Measurements from ENCODE around the gene POLR1H.
A peak's percentile ranks its signal among the peaks of the same experiment; 100 is the strongest.

The POLR1H gene

DNA sequence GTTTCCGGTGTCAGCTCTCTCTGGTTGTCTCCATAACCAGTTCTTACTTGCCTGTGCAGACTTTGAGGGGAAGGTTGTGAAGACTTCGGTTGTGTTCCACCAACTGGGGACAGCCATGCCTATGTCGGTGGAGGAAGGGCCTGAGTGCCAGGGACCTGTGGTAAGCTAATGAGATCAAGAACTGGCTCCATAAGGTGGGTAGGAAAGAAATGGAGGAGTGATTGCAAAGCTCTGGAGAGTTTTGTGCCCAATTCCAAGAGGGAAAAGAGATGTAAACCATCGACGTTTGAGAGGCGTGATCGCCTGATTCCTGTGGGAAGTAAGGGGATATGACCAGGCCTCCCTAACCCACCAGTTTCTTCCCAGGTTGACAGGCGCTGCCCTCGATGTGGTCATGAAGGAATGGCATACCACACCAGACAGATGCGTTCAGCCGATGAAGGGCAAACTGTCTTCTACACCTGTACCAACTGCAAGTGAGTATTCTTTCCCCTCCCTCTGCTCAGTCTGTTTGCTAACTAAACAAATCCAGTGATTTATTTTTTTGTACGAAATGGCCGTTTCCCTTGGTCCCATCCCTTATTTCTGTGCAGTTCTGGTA lies 893 bp downstream of the POLR1H start:
- peak in 1 of 2 donors; percentile 10 for DNase-seq (ENCODE audit: extremely low read depth in 1 of 2, low read depth in 1 of 2)

DNA sequence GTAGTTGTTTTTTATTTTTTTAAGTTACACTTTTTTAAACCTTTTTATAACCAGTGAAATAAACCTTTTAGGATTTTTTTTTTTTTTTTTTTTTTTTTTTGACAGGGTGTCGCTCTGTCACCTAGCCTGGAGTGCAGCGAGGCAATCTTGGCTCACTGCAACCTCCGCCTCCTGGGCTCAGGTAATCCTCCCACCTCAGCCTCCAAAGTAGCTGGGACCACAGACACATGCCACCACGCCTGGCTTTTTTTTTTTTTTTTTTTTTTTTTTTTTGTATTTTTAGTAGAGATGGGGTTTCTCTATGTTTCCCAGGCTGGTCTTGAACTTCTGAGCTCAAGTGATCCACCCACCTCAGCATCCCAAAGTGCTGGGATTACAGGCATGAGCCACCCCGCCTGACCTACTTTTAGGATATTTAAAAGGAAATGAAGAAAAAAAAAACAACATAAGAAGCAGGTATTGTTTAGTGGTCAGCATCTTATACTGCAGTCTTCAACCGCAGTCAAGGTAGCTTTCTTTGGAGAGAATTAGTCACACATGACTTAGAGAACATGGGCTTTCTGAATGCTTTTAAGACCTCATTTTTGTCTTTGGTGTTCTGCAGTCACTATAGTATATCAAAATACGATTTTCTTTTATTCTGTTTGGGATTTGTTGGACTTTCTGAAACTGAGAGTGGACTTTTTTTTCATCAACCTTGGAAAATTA lies 1.6 kb downstream of the POLR1H start:
- DNase-seq (ENCODE audit: extremely low read depth in 1 of 2, low read depth in 1 of 2) = no peak

DNA sequence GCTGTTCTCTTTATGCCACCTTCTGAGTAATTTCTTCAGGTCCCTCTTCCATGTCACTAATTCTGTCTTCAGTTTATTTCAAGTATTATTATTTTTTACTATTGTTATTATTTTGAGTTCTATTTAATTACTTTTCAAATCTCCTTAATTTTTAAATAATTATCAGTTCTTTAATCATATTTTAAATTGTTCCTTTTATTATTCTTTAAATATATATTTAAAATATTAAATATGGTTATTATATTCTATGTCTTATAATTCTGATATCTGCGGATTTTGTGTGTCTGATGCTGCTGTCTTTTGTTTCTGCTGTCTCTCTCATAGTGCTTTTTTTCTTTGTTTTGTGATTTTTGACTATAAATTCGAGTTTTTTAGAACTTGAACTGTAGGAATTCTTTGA lies 2.2 kb downstream of the POLR1H start:
- no peak for DNase-seq (ENCODE audit: extremely low read depth in 1 of 2, low read depth in 1 of 2)

DNA sequence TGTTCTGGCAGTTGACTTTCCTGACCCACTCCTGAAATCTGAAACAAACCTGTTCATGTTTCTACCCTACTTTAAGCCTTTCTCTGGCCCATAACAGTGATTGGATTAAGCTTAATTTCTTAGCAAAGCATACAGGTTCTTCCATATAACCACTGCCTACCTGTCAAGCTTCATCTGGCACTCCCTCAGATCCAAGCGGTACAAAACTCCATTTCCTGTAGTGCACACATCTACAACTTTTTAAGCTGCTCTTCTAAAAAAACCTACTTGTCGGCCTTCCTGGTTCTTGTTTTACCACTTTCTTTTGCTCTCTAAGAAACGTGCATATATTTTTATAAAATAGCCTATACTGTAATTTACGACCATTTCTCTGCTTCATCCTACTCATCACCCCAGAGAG lies 5.0 kb downstream of the POLR1H start:
- DNase-seq (ENCODE audit: extremely low read depth in 1 of 2, low read depth in 1 of 2) = no peak

DNA sequence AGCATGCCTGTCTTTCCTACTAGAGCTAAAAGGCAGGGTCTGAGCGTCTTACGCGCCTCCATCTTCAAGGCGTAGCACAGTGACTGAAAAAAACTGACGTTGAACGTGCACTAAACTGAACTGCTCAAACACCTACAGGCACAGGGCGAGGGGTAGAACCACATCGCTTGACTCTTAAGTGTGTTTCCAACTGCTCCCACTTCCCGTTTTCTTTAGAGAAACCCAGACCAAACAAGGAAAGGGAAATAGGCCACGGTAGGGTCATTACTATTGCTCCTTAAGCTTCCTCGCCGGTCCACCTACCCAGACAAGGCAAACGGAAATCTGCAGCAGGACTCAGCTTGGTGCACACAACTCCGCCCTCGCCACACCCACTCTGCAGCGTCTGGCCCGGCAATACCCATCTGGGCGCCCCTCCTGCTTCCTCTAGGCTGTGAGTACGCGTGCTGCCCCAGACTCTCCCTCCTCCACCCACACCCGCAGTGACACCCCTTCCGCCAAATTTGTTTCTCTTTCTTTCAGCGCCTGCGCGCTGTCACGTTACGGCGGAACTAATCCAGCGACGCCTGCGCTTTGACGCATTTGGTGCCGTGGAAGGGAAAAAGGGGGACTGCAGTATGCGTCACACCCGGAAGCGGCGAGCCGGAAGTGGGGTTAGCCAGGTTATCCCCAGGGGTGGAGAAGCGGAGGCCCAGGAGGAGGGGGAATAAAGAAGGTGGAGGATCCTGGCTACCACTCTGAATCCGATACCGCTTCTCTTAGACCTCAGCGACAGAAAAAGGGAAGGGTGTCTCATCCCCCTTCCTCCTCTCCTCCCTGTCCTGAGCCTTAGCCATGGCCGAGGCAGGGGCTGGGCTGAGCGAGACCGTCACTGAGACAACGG lies 5.8 kb downstream of the POLR1H start, which contains the start of gene PPP1R11:
Gene PPP1R11 (plus strand): TSS at position 622 of the 883 bp plus-strand sequence. CDS start 213 bp downstream, at position 835.
- peak; percentile 96 to 99 for DNase-seq (ENCODE audit: extremely low read depth in 1 of 2, low read depth in 1 of 2)

DNA sequence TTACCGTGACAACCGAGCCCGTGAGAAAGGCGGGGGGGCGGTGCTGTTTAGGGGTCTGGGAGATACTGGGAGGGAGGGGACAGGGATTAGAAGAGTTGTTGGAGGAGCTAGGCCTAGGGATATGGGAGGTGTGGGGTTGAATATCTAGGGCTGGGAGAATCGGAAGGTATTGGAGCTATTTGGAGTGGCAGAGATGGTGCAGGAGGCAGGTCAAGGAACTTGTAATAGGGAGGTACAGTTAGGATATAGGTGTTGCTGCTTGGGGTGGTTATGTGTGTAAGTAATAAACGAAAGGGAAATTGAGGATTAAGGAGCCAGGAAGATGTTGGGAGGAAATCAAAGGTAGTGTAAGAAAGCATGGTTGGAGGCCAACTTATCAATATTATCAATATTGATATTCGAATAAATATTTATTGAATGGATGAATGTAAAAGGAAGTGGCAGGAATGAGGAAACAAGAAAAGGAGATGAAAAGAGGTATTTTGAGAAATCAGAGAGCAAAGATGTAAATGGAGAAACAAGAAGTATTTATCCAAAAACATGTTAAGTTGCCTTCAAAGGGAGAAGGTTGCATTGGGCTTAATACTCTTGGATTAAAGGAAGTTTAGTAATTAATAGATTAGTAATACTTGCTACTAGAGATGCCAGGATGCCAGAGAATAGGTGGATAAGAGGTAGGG lies 6.5 kb downstream of the POLR1H start:
- no peak for DNase-seq (ENCODE audit: extremely low read depth in 1 of 2, low read depth in 1 of 2)

DNA sequence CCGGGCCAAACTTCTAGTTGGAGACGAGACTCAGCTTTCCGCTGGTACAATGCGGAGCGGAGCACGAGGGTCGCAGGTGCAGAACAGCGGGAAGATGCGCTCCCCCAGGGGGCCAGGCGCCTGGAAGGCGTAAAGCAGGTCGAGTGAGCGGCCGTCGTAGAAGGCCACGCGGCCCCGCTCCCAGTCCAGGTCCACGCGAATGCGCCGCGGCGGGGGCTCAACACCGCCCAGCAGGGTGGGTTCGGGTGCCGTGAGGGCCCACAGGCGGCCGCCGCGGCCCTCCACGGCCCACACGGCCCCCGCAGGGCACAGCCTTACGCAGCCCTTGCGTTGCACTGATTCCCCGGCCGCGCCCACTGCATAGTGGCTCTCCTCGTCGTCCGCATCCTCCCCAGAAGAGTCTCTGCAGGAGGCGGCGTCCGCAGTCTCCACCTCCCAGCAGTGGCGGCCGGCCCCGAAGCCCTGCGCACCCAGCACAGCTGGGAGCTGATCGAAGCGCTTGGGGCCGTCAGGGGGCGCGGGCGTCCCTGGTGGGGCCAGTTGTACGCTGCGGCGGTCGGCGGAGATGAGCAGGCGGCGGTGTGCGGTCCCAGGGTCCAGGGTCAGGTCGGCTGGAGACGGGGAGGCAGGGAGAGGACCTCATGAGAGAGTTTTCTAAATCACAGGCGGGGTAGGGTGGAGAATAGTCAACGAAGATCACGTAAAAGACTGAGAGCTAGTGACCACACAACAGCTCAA lies 10.2 kb downstream of the POLR1H start:
- no peak for DNase-seq (ENCODE audit: extremely low read depth in 1 of 2, low read depth in 1 of 2)

DNA sequence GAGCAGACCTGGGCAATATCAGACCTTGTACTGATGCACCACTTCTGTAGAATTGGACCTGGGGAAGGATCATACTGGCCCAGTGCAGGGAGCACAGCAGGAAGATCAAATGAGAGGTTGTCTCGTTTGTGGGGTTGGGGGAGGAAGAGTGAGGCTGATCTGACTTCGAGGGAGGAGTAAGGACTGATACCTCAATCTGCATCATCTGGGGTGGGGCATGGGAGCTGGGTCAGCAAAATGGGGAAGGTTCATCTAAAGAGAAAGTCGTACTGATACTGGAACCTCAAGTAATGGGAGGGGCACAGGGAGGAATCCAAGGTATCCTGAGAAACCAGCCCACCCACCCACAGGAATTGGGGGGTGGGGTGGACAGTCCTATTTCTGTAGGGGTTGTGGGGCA lies 10.8 kb downstream of the POLR1H start:
- DNase-seq (ENCODE audit: extremely low read depth in 1 of 2, low read depth in 1 of 2) = no peak

DNA sequence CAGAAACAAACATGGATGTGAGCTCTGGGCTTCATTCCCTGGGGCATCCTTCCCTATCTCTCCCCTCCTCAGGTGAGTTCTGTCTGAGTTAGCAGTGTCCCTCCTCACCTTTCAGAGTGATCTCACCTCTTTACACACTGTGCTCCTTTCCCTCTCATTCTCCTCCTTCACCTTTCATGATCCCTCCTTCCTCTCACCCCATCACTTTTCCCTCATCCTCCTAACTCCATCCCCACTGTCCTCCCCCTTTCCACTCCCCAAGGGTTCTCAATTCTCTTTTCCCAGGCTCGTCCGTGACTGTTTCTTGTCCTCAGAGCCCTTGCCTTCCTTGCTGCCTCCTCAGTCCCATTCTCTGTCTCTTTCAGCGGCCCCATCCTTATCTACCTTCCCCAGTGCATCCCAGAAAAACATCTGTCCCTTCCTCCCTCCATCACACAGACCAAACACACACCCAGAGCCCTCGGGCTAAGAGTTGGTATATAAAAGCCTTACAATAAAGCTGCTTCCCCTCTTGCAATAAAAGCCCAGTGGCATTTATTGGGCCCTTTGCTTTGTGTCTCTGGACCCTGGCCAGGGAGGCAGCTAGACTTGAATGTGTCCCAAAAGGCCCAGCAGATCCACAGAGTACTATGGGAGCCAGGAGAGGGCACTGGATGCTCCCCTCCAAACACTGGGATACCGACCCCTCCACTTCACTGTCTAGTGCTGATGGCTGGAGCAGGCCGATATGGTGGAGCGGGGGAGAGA lies 12.6 kb downstream of the POLR1H start:
- no peak for DNase-seq (ENCODE audit: extremely low read depth in 1 of 2, low read depth in 1 of 2)

DNA sequence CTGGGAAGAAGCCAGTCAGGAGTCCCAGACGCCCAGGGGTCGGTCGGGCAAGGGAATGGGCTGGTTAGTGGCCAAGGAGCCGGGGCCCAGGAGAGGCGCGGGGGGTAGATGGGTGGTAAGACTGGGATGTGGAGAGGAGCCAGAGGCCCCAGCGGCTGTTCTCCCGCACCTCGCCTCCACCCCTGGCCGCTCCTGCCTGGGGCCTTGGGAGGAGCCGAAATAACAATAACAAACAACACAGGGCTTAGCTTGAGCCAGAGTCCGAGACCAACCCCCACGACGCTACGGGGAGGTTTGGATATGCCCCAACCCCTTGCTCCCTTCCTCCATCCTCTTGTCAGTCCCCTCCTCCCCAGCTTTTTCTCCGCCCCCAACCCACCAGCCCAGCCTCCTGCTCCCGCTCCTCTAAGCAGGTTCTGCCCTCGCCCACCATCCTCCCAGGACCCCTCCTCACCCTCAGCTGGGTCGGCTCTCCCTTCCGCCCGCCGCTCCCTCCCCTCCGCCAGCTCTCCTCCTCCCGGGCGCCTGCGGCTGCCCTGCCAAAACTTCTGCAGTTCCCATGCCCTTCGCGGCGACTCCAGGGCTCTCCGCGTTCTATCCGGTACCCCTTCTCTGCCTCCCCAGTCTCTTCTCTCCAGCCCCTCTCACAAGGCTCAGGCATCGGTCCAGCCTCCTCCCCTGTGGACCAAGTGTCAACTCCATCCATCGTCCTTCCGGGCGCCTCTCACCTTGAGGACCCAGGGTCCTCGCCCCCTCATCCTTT lies 13.4 kb downstream of the POLR1H start:
- no peak for DNase-seq (ENCODE audit: extremely low read depth in 1 of 2, low read depth in 1 of 2)

DNA sequence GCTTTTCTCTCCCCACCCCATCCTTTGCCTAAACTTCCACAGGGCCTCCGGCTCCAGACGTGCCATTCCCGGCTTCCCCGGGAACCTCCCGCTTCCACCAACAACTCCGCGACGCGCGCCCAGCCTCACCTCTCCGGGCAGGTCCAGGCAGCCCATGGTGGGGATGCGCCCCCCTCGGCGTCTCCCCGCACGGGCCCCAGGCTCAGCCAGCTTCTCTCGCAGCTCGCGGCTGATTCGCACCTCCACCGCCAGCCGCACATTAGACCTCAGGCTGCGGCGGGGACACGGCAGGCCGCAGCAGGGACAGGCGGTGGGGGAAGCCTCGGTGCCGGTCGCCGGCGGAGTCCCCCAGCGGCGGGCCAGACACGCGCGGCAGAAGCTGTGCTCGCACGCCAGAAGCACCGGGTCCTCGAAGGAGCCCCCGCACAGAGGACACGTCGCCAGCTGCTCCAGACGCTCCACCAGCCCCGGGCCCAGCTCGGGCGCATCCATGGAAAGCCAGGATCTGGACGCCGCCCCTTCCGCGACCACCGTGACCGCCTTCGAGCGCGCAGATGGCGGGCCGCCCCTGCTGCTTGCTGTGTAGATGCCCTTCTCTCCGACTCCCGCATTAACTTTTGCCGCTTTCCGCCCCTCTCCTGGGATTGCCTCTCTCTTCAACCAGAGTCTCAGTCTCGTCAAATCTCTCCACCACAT lies 14.2 kb downstream of the POLR1H start, which contains the start of gene RNF39:
Gene RNF39 (minus strand): TSS at position 676 of the 696 bp plus-strand sequence. CDS start 184 bp downstream, at position 492.
- DNase-seq (ENCODE audit: extremely low read depth in 1 of 2, low read depth in 1 of 2) = no peak

DNA sequence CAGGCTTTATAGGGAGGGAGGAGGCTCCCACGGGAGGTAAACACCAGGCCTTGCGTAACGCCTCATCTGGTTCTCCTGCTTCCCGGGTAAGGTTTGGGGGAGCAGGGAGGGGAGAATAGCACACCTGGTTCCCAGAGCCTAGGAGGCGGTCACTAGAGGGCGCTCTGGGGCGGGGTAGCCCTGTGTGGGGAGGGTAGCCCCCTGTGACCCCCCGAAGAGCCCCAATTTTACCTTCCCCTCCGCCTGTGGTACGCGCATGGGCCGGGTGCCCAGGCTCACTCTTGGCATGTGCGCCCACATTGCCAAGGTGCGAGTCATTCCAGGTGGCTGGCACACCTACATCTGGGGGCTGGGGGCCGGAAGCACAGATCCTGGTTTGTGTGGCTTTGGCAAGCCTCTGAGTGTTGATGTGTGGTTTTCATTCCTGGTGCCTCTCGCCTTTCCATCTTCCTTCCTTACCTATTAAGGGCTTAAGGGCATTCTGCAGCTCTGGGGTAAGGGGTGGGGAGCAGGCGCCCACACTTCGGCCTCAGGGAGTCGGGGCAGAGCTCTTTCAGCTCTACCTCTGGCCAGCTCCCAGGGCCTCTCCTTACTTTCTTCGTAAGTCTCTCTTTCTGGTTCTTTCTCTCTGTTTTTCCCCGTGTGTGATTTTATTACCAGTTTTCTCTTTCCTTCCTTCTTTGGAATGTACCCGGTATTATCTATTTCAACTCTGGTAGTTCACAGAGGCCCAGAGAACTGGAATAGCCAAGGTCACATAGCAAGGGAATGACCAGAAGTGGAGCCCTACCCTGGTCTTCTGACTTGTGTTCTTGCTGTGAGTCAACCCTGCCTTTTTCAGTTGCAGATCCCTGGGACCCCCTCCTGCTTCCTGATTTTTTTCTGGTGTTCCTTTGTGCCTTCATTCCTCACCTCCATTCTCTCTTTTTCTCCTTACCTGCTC lies 15.0 kb downstream of the POLR1H start:
- no peak for DNase-seq (ENCODE audit: extremely low read depth in 1 of 2, low read depth in 1 of 2)

DNA sequence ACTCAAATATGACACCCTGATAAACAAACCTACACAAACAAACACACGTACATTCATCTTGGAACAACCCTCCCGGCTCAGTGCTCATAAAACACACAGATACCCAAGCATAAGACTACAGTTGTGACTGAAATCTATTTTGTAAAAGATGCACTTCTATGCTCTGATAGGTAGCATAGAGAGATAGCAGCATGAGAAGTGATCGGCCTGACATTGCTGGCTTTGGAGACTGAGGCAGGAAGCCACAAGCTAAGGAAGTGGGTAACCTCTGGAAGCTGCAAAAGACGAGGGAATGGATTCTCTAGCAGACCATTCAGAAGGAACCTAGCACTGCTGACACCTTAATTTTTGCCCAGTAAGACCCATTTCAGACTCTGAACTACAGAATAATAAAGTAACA lies 16.2 kb downstream of the POLR1H start:
- DNase-seq (ENCODE audit: extremely low read depth in 1 of 2, low read depth in 1 of 2) = no peak

DNA sequence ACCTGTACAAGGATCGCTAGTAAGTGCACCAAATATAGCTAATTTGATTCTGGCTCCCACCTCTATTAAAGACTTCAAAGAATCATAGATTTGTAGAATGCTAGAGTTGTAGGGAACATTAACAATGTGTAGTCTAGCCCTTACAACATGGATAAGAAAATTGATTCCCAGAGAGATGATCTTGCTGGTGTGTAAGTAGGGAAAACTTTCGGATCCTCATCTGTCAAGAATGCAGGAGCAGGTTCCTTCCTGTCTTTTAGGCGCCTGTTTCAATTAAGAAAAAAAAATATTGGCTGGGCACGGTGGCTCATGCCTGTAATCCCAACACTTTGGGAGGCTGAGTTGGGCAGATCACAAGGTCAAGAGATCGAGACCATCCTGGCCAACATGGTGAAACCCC lies 26.8 kb downstream of the POLR1H start:
- DNase-seq (ENCODE audit: extremely low read depth in 1 of 2, low read depth in 1 of 2) = no peak

DNA sequence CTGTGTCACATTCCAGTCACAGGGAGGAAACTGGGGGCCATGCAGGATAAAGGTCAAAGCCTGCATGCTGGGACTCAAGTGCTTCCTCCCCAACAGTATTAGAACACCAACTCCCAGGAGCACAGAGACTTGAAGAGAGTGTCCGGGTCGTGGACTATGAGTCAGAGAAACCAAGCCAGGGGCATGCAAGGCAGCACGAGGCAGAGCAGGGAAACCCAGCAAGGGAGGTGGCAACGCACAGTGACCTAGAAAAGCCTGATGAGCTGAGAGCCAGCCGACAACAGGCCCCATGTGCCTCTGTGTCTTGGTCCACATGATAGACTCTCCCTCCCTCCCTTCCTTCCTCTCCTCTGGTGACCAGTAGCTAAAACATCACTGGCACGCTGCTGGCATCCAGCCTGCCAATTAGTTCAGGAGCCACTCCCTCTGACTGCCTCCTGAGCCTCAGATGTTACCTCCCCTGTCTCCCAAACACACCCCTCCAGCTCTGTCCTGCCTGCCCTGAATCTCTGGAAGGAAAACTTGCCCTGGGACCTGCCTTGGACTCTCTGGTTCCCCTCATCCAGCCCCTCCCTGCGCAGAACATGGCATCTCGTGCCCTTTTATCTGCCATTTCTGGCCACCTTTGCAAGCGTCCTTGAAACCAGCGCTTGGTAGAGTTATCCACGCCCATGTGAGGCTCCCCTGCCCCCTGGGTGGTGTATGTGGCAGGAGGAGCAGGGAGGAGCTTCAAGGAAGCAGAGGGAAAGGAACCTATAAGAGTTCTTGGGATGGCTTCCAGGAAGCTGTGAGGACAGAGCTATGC lies 30.7 kb downstream of the POLR1H start:
- no peak for DNase-seq (ENCODE audit: extremely low read depth in 1 of 2, low read depth in 1 of 2)

DNA sequence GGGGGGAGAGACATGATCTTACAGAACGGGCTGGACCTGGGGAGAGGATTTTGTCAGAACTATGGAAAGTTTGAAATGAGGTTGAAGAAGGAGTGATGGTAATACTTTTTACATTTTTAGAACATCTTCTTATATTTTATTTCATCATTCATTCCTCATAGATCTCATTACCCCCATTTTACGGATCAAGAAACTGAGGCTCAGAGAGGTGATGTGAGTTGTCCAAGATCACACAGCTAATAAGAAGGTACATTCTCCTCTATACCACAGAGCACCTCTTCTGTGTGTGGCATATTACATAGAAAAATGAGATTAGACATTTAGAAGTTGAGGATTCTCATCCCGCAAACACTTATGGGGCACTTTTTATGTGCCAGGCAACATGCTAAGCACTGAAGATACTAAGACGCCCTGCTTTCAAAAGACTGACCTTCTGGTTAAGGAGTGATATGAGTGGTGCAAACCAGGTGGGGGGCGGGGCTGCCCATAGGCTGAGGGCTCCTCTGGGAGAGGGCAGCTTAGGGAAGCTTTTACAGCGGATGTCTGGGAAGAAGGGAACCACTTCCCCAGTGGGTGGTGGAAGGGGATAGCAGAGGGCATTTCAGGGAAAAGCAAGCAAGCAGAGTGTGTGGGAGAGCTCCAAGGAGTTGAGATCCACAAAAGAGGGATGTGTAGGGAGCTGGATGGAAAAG lies 31.9 kb downstream of the POLR1H start:
- no peak for DNase-seq (ENCODE audit: extremely low read depth in 1 of 2, low read depth in 1 of 2)

Measured in stimulated activated CD8-positive, alpha-beta memory T cell treated with anti-CD3 and anti-CD28 coated beads, Interleukin-7, amount 100 ng/mL, for 48 hours (primary cell).